ENCODE results near the gene EML2.

Gene EML2

GRCh38 chr19:45636275-45636674 lies 2.9 kb downstream of the EML2 start:
- CTCF ChIA-PET, result interaction anchor here (0.7 kb wide), 1 partner anchor 211 kb away, joined by 3 read pairs; no protein-coding TSS in a partner anchor
- Histone ChIP-seq H3K4me1 (ENCODE audit: control insufficient read depth, insufficient read depth, low read length) (peaks cover 17% of the 10 kb centered on the region), H3K4me3 (ENCODE audit: low read depth, low read length) (no peak overlapping the region), H3K9me3 (ENCODE audit: control insufficient read depth, insufficient read depth, low read depth, low read length) (no peaks in the 10 kb centered on the region), H3K27ac (ENCODE audit: extremely low read depth, low read depth, low read length) (no peak overlapping the region), H3K36me3 (ENCODE audit: control insufficient read depth in 2 of 2, insufficient read depth in 1 of 2, low read length in 2 of 2) (no peaks in the 10 kb centered on the region; a peak in 1 of 3 replicates)
- TF ChIP-seq ZNF311 (tag by site-specific recombination; IDR thresholded peaks at IDR 0.05; ENCODE audit: borderline replicate concordance), result no peak
- TF ChIP-seq ZNF121 (tag by site-specific recombination; IDR thresholded peaks at IDR 0.05), result no peak
- peak; percentile 39; the same call in 1 of the 2 replicates for TF ChIP-seq KLF8 (tag by site-specific recombination; IDR thresholded peaks at IDR 0.05)
- TF ChIP-seq ZNF658 (tag by site-specific recombination; IDR thresholded peaks at IDR 0.05), result no peak
- POLR2A ChIA-PET, result no interaction called here

GRCh38 chr19:45632468-45633196 lies 6.6 kb downstream of the EML2 start:
- ChIA-PET CTCF (interaction anchor here (0.7 to 4.0 kb wide), 3 partner anchors 9 to 165 kb away, joined by 3 to 52 read pairs (median 7); partner anchors contain the start of genes EML2 and FOSB), POLR2A (interaction anchor here (0.7 to 3.5 kb wide), 4 partner anchors 9 to 1029 kb away, joined by 3 to 38 read pairs (median 12); no protein-coding TSS in a partner anchor)
- Histone ChIP-seq H3K27ac (ENCODE audit: extremely low read depth, low read depth, low read length) (no peak overlapping the region), H3K4me3 (ENCODE audit: low read depth, low read length) (no peak overlapping the region), H3K9me3 (ENCODE audit: control insufficient read depth, insufficient read depth, low read depth, low read length) (no peaks in the 10 kb centered on the region), H3K4me1 (ENCODE audit: control insufficient read depth, insufficient read depth, low read length) (peaks cover 13% of the 10 kb centered on the region), H3K36me3 (ENCODE audit: control insufficient read depth in 2 of 2, insufficient read depth in 1 of 2, low read length in 2 of 2) (peaks cover 14 to 15% of the 10 kb centered on the region in 2 experiments; a peak in 2 of 3 replicates)
- no peak for TF ChIP-seq BCL11B (tag by site-specific recombination; IDR thresholded peaks at IDR 0.05; ENCODE audit: low read depth)
- TF ChIP-seq ZNF292 (tag by site-specific recombination; IDR thresholded peaks at IDR 0.05; ENCODE audit: borderline replicate concordance, low read depth), result no peak
- no peak for TF ChIP-seq REPIN1 (tag by site-specific recombination; IDR thresholded peaks at IDR 0.05; ENCODE audit: low read depth)
- no peak for TF ChIP-seq ZNF768 (tag by site-specific recombination; IDR thresholded peaks at IDR 0.05)
- no peak for TF ChIP-seq GLIS2 (tag by site-specific recombination; IDR thresholded peaks at IDR 0.05)
- TF ChIP-seq, protein P1, sequence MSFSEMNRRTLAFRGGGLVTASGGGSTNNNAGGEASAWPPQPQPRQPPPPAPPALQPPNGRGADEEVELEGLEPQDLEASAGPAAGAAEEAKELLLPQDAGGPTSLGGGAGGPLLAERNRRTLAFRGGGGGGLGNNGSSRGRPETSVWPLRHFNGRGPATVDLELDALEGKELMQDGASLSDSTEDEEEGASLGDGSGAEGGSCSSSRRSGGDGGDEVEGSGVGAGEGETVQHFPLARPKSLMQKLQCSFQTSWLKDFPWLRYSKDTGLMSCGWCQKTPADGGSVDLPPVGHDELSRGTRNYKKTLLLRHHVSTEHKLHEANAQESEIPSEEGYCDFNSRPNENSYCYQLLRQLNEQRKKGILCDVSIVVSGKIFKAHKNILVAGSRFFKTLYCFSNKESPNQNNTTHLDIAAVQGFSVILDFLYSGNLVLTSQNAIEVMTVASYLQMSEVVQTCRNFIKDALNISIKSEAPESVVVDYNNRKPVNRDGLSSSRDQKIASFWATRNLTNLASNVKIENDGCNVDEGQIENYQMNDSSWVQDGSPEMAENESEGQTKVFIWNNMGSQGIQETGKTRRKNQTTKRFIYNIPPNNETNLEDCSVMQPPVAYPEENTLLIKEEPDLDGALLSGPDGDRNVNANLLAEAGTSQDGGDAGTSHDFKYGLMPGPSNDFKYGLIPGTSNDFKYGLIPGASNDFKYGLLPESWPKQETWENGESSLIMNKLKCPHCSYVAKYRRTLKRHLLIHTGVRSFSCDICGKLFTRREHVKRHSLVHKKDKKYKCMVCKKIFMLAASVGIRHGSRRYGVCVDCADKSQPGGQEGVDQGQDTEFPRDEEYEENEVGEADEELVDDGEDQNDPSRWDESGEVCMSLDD (tag by site-specific recombination; IDR thresholded peaks at IDR 0.05), result peak; percentile 62
- TF ChIP-seq ZNF24 (tag by site-specific recombination; IDR thresholded peaks at IDR 0.05), result no peak
- no peak for TF ChIP-seq ZFP3 (tag by site-specific recombination; IDR thresholded peaks at IDR 0.05; ENCODE audit: low read depth)
- TF ChIP-seq KLF8 (tag by site-specific recombination; IDR thresholded peaks at IDR 0.05), result peak; percentile 89
- peak; percentile 94 for TF ChIP-seq KLF10 (tag by site-specific recombination; IDR thresholded peaks at IDR 0.05)
- no peak for TF ChIP-seq YY1 (tag by site-specific recombination; IDR thresholded peaks at IDR 0.05)
- TF ChIP-seq, protein P2, sequence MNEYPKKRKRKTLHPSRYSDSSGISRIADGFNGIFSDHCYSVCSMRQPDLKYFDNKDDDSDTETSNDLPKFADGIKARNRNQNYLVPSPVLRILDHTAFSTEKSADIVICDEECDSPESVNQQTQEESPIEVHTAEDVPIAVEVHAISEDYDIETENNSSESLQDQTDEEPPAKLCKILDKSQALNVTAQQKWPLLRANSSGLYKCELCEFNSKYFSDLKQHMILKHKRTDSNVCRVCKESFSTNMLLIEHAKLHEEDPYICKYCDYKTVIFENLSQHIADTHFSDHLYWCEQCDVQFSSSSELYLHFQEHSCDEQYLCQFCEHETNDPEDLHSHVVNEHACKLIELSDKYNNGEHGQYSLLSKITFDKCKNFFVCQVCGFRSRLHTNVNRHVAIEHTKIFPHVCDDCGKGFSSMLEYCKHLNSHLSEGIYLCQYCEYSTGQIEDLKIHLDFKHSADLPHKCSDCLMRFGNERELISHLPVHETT (tag by site-specific recombination; IDR thresholded peaks at IDR 0.05), result no peak
- TF ChIP-seq ZNF211 (tag by site-specific recombination; IDR thresholded peaks at IDR 0.05; ENCODE audit: low read depth), result no peak
- TF ChIP-seq ZSCAN23 (tag by site-specific recombination; IDR thresholded peaks at IDR 0.05), result no peak
- no peak for TF ChIP-seq ZNF26 (tag by site-specific recombination; IDR thresholded peaks at IDR 0.05)
- TF ChIP-seq BCL11A (tag by site-specific recombination; IDR thresholded peaks at IDR 0.05; ENCODE audit: low read depth), result no peak
- TF ChIP-seq ZNF114 (tag by site-specific recombination; IDR thresholded peaks at IDR 0.05), result no peak
- TF ChIP-seq, protein P3, sequence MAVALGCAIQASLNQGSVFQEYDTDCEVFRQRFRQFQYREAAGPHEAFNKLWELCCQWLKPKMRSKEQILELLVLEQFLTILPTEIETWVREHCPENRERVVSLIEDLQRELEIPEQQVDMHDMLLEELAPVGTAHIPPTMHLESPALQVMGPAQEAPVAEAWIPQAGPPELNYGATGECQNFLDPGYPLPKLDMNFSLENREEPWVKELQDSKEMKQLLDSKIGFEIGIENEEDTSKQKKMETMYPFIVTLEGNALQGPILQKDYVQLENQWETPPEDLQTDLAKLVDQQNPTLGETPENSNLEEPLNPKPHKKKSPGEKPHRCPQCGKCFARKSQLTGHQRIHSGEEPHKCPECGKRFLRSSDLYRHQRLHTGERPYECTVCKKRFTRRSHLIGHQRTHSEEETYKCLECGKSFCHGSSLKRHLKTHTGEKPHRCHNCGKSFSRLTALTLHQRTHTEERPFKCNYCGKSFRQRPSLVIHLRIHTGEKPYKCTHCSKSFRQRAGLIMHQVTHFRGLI (tag by site-specific recombination; IDR thresholded peaks at IDR 0.05), result peak; percentile 66; the same call in 1 of the 2 replicates
- TF ChIP-seq HOXA7 (CRISPR knock-in tag; IDR thresholded peaks at IDR 0.05; ENCODE audit: borderline replicate concordance), result no peak
- TF ChIP-seq ZNF146 (tag by site-specific recombination; IDR thresholded peaks at IDR 0.05), result no peak
- TF ChIP-seq ZNF248 (tag by site-specific recombination; IDR thresholded peaks at IDR 0.05), result no peak
- TF ChIP-seq, protein P4, sequence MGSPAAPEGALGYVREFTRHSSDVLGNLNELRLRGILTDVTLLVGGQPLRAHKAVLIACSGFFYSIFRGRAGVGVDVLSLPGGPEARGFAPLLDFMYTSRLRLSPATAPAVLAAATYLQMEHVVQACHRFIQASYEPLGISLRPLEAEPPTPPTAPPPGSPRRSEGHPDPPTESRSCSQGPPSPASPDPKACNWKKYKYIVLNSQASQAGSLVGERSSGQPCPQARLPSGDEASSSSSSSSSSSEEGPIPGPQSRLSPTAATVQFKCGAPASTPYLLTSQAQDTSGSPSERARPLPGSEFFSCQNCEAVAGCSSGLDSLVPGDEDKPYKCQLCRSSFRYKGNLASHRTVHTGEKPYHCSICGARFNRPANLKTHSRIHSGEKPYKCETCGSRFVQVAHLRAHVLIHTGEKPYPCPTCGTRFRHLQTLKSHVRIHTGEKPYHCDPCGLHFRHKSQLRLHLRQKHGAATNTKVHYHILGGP (tag by site-specific recombination; IDR thresholded peaks at IDR 0.05), result no peak
